NCI-H345 treated with DMSO at 0.1 percent for 48 hours (cell line): ENCODE results near the gene MORN5.

Experiments
- DNase-seq: peaks from one replicate; lab custom pipeline; 2025; ENCODE audit not compliant: unreplicated experiment; lab: John Stamatoyannopoulos, UW

Gene MORN5

DNA sequence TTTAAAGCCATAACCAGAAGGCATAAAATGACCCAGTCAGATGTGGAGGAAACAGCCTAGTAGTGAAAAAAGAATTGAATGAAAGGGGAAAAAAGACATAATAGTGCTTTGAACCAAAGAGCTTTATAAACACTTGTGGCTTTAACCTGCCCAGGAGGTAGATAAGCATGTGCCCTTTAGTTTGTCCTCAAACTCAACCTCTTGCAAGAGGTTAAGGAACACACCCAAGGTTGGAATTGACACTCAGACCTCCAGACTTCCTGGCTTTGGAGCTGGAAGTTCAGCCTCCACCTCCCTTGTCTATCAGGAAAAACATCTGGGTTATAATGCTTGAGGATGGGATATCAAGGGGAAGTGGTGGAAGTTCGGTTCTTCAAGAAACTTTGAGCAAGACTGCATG is 16.4 kb upstream of the MORN5 start:
- DNase-seq, result no peak

DNA sequence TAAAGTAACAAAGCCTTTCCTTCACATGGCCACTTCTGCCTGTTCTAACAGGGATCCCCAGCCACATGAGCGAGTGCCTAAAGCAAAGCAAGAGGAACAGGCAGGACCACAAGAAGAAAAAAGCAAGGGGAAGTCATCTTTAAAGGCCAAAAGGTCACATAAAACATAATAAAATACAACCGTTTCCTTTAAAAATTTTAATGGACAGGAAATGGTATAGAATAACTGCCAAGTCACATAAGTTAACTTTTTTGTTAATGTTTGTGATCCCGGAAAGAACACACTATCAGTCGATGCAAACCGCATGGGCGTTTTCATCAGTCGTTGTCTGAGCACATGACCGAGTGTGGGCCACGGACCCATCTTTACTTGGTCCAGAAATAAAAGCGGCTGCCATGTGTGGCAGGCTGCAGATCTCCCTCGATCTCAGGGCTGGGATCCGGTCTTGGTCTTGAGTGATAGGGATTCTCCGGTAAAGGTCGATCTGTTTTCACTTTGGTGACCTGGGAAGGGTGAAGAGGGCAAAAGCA is 15.8 kb upstream of the MORN5 start:
- no peak for DNase-seq

DNA sequence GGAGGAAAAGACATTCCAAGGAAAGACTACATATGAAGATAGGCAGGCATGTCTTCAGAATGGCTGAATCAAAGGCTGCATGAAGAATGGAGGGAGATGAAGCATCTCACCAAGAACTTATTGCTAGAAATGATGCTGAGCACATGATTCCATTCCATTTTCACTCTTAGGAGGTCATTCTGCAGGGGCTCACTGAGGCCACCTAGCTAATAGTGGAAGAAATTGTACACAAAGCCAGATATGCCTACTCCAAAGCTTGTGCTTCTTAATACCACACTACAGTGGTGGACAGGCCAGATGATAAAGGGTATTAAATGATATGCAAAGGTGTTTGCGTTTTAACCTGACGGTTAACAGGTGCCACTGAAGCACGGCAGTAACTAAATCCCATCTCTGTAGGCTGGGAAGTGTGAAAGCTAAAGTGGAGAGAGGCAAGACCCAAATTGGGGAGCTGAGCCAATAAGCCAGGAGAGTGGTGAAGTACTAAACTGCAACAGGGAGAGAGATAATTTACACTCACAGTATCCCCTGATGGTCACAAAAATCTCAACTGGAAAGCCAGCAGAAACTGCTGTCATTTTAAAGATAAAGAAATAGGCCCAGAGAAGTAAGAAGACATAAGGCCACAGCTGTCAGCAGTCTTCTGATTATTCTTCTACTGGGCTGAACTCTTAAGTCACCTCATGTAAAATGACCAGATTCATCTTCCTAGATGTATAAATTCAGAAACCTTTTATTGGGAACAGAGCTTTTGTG is 14.7 kb upstream of the MORN5 start:
- no peak for DNase-seq

DNA sequence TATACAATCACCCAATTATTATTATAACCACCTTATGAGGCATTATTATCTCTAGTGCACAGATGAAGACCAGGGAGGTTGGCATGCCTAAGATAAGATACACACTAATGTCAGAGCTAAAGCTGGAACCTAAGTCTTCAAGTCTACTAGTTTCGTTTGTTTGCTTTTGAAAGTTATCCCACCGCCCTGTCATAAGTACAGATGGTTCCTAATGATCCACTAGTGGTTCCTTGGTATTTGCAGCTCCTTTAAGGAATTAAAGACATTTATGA is 14.2 kb upstream of the MORN5 start:
- no peak for DNase-seq

DNA sequence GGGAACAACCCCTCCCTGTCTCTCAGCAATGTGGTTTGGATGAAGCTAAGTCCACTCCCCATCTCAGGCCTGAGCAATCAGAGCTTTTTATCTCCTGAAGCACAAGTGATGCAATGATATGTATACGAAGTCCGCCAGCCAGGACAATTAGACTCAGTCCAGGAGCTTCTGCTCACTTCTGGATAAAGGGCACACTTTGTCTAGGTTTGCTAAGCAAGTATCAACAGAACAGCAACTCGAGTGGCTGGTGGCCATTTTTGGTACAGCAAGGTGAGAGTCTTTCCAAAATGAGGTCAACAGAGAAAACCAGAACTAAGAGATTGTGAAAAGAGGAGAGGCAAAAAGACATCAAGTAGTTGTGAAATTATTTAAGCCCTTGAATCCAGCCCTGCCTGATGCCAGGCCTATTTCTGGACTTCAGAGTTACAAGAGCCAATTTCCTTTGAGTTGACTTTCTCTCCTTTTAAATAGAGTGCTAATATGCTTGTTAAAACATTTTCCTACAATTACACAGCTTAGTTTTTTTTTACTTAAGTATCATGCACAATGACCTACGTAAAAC is 8.4 kb upstream of the MORN5 start:
- DNase-seq, result no peak

DNA sequence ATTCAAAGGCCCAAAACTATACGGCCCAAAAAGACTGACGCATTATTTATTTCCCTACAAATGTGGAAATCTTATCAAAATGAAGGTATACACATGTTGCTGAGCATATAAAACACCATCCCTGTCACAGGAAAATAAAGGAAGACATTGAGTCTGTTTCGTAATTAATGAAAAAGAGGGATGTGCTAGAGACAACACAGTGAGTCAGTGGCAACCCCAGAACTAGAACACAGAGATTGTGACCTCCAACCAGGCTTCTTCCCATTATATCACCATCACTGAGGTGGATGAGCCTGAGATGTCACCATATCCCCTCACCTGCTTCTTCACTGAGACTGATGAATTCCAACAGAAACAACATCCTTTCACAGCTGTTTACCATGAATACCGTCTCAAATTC is 3.9 kb upstream of the MORN5 start:
- DNase-seq, result no peak

DNA sequence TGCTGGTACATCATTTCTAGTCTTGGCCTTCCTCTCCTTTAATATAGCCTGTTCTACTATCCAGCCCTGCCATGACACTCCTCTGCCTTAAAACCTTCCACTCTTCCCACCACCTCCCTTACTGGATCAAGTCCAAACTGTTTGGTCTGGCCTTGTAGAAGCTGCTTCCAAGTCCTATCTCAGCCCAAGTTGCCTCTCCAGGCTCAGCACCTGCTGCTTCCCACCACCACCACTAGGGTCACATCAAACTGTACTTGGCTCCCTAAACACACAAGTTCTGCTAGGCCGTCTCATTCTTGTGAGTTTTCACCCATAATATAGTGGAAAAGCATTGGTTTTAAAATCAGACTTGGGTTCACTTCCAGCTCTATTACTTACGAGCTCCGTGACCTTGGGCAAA is 1.5 kb upstream of the MORN5 start:
- no peak for DNase-seq

DNA sequence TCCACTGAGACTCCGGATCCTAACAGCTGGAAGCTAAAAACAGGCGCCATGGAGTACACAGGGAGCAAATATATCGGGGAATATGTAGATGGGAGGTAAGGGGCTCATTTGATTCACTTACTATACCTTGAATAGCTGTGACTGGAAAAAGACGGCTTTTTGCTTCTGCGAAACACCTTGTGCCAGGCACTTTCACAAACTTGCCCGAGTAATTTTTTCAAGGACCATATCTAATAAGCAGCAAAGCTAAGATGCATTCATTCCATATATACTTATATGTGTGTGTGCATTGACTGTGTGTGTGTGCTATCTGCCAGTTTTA is 178 bp downstream of the MORN5 start:
- no peak for DNase-seq

DNA sequence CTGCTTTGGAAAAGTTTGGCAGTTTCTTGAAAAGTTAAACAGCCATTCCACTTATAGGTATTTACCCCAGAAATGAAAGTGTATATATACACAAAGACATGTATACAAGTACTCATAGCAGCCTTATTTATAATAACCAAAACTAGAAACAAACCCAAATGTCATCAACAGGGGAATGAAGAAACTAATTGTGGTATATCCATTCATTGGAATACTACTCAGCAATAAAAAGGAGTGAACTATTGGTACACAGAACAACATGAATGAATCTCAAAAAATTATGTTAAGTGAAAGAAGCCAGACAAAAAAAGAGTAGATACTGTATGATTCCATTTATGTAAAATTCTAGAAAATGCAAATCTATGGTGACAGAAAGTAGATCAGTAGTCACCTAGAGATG is 2.7 kb downstream of the MORN5 start:
- no peak for DNase-seq

DNA sequence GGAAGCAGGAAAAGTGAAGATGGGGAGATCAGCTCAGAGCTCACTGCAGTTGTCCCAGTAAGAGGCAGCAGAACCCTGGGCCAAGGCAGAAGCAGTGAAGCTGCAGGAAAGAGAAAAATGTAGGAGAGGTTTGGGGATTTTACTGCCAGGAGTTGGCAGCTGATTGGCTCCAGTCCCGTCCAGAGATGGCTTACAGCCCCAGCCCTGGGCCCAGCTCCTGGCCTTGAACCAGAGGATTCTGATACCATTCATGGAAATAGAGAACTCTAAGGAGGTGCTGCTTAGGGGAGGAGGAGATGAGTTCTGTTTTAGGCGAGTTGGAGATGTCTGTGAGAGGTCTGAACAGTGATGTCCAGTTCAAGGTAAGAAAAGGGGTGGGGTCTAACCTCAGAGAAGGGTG is 4.6 kb downstream of the MORN5 start:
- DNase-seq, result no peak

DNA sequence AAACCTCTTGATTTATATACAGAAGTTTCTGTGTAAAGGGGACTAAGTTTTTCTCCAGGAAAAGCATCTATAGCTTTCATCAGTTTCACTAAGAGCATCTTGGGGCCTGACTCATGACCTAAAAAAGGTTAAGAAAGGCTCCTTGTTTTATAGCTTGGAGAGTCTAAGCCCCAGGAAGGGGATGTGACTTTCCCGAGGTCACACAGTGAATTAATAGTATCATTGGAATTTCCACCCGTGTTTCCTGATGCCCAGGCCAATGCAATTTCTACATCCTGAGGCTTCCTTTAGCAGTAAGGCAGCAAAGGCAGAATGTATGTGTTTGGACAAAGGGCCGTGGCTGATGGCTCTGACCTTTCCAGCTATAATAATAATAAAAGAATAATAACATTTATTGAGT is 8.6 kb downstream of the MORN5 start:
- DNase-seq, result no peak

DNA sequence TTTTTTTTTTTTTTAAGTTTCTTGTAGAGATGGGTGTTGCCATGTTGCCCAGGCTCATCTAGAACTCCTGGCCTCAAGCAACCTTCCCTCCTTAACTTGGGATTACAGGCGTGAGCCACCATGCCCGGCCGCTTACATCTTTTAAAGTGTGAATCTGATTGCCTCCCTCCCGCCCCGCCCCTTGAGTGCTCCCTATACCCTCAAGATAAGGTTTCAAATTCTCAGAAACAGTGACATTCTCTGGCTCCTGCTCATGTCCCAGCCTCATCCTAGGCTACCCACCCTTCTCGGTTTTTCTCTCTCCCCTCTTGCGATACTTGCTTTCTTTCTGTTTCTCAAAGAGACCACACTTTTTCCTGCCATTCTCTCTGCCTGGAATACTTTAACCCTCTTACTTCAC is 12.4 kb downstream of the MORN5 start:
- DNase-seq, result no peak

DNA sequence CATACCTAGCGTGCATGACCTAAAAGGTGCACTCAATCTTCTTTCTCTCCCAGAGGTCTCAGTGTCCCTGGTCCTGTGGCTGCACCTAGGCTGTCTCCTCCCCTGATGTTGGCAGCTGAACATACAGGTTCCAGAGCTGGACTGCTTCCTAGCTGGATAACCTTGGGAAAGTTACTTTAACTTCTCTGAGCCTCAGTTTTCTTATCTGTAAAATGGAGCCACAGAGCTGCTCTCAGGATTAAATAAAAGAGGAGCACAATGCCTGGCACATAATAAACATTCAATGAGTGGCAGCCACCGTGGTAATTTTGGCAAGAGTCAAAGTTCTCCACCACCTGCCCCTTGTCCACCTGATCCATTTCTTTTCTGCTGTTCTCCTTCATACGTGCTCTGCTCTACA is 14.0 kb downstream of the MORN5 start:
- no peak for DNase-seq

DNA sequence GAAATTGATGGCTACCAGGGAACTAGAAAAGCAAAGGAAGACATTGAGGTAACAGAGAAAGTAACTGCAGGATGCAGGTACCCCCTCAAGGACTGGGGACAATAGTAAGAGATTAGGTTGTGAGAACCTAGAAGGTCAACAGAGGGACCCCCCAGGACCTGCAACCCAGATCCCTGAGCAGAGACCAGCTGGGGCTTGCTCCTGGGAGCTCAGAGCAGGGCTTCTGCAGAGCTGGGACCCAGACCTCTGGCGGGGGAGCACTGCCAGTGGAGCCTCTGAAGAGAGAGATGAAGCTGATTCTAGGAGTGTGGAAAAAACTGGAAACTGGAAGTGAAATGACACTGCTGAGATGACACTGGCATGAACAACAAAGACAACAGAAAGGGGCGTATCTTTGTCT is 17.2 kb downstream of the MORN5 start:
- no peak for DNase-seq

DNA sequence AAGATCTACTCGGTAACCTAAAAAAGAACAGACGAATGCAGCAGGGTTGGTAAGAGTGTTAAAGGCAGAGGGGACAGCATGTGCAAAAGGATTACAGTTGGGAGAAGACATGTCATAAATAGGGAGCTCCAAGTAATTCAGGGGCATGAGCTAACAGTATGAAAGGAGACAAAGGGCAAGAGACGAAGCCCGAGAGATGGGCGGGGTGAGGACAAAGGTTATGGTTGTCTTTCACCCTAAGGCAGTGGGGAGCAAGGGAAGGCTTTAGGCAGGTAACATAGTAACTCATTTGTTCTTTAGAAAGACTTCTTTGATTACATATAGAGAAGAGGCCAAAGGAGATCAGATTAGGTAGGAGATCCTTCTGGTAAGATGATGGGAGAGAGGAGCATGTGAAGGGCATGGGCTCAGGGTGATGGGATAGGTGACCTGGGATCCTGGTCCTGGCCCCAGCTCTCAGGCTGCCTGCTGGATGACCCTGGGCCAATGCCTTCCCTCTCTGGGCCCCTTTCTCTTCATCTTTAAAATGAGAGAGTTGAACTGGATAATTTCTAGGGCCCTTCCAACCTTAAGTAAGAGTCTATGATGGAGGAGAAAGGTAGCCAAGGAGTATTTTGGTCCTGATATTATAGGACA is 19.5 kb downstream of the MORN5 start:
- no peak for DNase-seq

DNA sequence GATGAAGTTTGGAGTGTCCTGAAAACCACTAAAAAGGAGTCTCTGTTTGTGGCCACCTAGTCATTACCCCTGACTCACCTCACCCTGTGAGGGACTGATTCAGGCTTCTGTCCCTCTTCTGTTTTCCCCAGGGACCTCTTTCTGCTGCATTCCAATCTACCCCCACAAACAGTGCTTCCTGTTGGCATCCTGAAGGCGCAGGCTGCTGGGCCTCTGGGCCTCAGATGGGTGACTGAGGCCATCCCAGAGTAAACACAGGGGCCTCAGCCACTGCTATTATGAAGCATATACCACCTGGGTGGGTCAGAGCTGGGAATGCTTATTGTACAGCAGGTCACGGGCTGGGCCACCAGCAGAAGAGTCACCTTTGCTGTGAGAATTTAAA is 20.0 kb downstream of the MORN5 start:
- no peak for DNase-seq

DNA sequence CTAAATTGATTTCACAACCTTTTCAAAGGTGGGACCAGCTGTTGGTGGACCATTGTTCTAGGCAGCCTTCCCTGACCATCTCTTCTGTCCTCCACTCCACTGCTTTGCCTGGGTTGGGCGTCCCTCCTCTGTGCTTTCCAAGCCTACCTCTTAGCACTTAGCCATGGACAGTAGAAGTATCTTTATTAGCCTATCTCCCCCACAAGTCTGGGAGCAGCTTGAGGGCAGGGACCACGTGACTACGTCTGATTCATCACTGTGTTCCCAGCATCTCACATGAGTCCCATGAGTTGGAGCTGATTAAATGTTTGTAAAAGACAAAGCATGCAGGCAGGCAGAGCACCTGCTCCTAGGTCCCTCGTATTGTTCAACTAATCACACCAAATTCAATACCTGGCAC is 20.9 kb downstream of the MORN5 start:
- peak; percentile 4 for DNase-seq

DNA sequence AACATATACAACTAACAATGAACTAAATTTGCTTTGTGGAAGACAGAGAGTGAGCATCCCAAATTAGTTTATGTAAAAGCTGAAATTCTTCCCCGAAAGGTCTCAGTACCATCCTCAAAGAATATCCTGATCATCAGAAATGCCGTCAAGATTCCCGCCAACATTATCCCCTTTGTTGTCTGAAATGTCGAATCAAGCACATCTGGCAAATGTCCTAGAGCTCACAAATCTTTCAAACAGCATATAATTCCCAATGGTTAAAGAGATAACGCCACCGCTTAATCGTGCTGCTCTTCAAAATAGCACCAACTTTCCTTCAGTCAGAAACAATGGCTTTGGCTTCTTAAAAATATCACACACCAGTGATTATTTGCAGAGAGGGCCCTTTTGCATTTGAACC is 23.8 kb downstream of the MORN5 start:
- no peak for DNase-seq

DNA sequence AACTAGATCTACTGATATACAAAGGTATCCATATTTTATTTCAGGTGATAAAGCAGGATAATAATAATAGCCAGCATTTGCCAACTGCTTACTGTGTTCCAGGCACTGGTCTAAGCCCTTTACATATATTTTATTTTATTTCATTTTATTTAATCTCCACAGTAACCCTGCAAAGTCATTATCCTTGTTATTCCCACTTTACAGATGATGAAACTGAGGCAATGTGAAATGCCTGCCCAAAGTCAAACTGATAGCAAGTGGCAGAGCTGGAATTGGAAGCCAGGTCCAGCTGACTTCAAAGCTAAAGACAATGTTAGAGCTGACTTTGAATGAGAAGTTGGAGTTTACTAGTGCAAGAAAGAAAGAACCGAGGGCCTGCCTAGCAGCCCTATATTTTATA is 24.8 kb downstream of the MORN5 start:
- DNase-seq, result no peak

DNA sequence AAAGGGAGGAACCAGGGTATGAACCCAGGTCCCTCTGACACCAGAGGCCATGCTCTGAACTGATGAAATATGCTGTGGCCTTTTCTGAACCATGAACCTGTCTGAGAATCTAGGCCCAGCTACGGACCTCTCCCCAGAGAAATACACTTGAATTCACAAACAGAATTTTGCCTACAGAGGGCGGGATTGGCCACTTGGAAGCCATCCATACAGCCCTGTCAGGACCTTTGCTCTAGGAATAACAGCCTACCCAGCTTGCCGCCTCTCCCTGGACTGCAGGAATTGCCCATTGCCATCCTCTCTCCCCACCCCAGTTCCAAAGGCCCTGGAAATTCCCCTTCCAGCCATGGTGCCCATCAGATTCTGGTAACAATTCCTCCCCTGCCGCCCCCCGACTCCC is 26.6 kb downstream of the MORN5 start:
- DNase-seq, result no peak

DNA sequence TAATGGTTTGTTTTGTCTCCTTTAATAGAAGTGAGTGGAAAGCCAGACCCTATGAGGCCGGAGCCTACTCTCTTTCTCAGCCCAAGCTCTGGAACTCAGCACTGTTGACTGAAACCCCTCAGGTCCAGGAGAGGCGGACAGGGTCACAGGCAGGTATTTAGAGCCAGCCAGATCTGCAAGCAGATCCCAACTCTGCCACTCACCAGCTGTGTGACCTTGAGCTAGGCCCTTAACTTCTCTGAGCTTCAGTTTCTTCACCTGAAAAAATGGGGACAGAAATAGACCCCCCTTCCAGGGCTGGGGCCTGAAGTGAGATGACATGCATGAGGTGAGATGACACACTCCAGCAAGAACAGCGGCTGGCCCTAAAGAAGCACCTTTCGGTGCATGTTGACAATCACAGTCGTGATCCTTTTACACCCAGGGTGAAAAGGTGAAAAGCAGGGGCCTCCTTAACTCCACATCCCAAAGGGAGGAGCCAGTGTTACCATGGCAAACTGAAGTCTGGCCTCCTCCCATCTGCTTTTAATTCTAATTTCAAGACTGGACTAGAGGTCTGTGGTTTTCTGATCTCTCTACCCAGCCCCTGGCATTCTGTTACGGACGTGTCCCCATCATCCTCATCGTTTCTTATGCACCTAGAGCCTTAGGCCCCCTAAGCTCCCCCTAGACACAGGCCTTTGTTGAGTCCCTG is 27.2 kb downstream of the MORN5 start:
- no peak for DNase-seq

DNA sequence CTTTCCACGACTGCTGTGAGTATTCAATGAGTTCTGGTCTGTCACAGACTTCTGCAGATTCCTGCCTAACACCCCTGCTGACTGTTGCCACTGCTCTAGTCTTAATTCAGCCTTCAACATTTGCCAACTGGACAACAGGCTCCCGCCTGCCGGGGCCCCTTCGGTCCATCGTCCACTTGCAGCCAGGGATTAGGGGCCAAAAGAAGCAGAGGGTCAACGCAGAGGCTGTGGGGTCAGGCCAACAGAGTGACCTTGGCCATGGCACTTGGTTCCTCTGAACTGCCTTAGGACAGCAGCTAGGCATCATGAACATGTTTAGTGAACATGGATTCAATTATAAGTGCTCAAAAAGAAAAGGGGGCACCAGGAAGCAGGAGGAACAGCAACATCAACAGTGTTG is 28.7 kb downstream of the MORN5 start:
- DNase-seq, result no peak
